ENCODE results near the gene ZNF662.

- TF ChIP-seq RXRA (CRISPR knock-in tag; IDR thresholded peaks at IDR 0.05) (no peak), ZBTB25 (CRISPR knock-in tag; IDR thresholded peaks at IDR 0.05) (no peak)
Measured at GRCh38 chr3:42935472-42935871, 29.5 kb downstream of the ZNF662 start.
